Measurements from ENCODE around the gene PLXNA4. TPM values are rescaled to one million over a fixed set of nuclear protein-coding genes. Genes with fewer than 3 reads are reported as not detected.

Gene PLXNA4
- total and polyA plus RNA-seq, 4 donors: 0.63 to 4.6 (median 2.1) TPM

- WGBS, 2 donors: 82 to 93% methylated on average over 5 of the region's 5 CpGs
- H3K27me3 ChIP-seq (ENCODE audit: control insufficient read depth in 3 of 3, insufficient read depth in 3 of 3, low read length in 2 of 3): no peaks in the 10 kb centered on the region
- H3K4me3 ChIP-seq: no peak overlapping the region
- no peaks in the 10 kb centered on the region for H3K9me3 ChIP-seq (ENCODE audit: control insufficient read depth in 4 of 4, insufficient read depth in 3 of 4, low read length in 3 of 4)
- H3K9ac ChIP-seq (ENCODE audit: insufficient read depth in 1 of 2, low read length in 2 of 2): no peak overlapping the region
- no peaks in the 10 kb centered on the region for H3K36me3 ChIP-seq (ENCODE audit: control insufficient read depth in 4 of 4, insufficient read depth in 4 of 4, low read length in 4 of 4)
- no peak for TF ChIP-seq CTCF (IDR thresholded peaks at IDR 0.05; ENCODE audit: control extremely low read depth, extremely low read depth)
- H3K27ac ChIP-seq (ENCODE audit: low read depth in 1 of 2, low read length in 1 of 2): no peak overlapping the region
- ATAC-seq (ENCODE audit: insufficient read depth, low FRiP score) (no peak), DNase-seq (peak in 1 of 3 donors; percentile 35)
- H3K4me1 ChIP-seq (ENCODE audit: control insufficient read depth in 5 of 5, insufficient read depth in 5 of 5, low read length in 5 of 5): peaks cover 0 to 19% (median 5%) of the 10 kb centered on the region in 5 donors
Observed at GRCh38 chr7:132345030-132345429, 231.2 kb downstream of the PLXNA4 start.

- peaks cover 0 to 19% (median 5%) of the 10 kb centered on the region in 5 donors for H3K4me1 ChIP-seq (ENCODE audit: control insufficient read depth in 5 of 5, insufficient read depth in 5 of 5, low read length in 5 of 5)
- DNase-seq (peak in 2 of 3 donors; percentile 48 to 77), ATAC-seq (ENCODE audit: insufficient read depth, low FRiP score) (no peak)
- TF ChIP-seq CTCF (IDR thresholded peaks at IDR 0.05; ENCODE audit: control extremely low read depth, extremely low read depth): no peak
- 72 to 90% methylated on average over 1 of the region's 1 CpG for WGBS, 2 donors
- H3K9ac ChIP-seq (ENCODE audit: insufficient read depth in 1 of 2, low read length in 2 of 2): no peak overlapping the region
- no peaks in the 10 kb centered on the region for H3K36me3 ChIP-seq (ENCODE audit: control insufficient read depth in 4 of 4, insufficient read depth in 4 of 4, low read length in 4 of 4)
- no peak overlapping the region for H3K27ac ChIP-seq (ENCODE audit: low read depth in 1 of 2, low read length in 1 of 2)
- H3K27me3 ChIP-seq (ENCODE audit: control insufficient read depth in 3 of 3, insufficient read depth in 3 of 3, low read length in 2 of 3): no peaks in the 10 kb centered on the region
- H3K9me3 ChIP-seq (ENCODE audit: control insufficient read depth in 4 of 4, insufficient read depth in 3 of 4, low read length in 3 of 4): no peaks in the 10 kb centered on the region
- H3K4me3 ChIP-seq: no peak overlapping the region
Observed at GRCh38 chr7:132343199-132343598, 233.1 kb downstream of the PLXNA4 start.

GRCh38 chr7:132337450-132338080, 238.7 kb downstream of the PLXNA4 start:
- no peak for TF ChIP-seq CTCF (IDR thresholded peaks at IDR 0.05; ENCODE audit: control extremely low read depth, extremely low read depth)
- Histone ChIP-seq H3K27ac (ENCODE audit: low read depth in 1 of 2, low read length in 1 of 2) (no peak overlapping the region), H3K27me3 (ENCODE audit: control insufficient read depth in 3 of 3, insufficient read depth in 3 of 3, low read length in 2 of 3) (peaks cover 0 to 5% (median 0%) of the 10 kb centered on the region in 3 donors), H3K9me3 (ENCODE audit: control insufficient read depth in 4 of 4, insufficient read depth in 3 of 4, low read length in 3 of 4) (no peaks in the 10 kb centered on the region), H3K9ac (ENCODE audit: insufficient read depth in 1 of 2, low read length in 2 of 2) (no peak overlapping the region), H3K4me3 (no peak overlapping the region), H3K4me1 (ENCODE audit: control insufficient read depth in 5 of 5, insufficient read depth in 5 of 5, low read length in 5 of 5) (no peaks in the 10 kb centered on the region), H3K36me3 (ENCODE audit: control insufficient read depth in 4 of 4, insufficient read depth in 4 of 4, low read length in 4 of 4) (no peaks in the 10 kb centered on the region)
- ATAC-seq (ENCODE audit: insufficient read depth, low FRiP score) (no peak), DNase-seq (no peak)
- WGBS, 2 donors: 81 to 90% methylated on average over 4 of the region's 4 CpGs

- no peaks in the 10 kb centered on the region for H3K36me3 ChIP-seq (ENCODE audit: control insufficient read depth in 4 of 4, insufficient read depth in 4 of 4, low read length in 4 of 4)
- H3K27me3 ChIP-seq (ENCODE audit: control insufficient read depth in 3 of 3, insufficient read depth in 3 of 3, low read length in 2 of 3): peaks cover 0 to 5% (median 0%) of the 10 kb centered on the region in 3 donors
- no peak overlapping the region for H3K9ac ChIP-seq (ENCODE audit: insufficient read depth in 1 of 2, low read length in 2 of 2)
- DNase-seq: no peak
- WGBS, 2 donors: 74 to 84% methylated on average over 5 of the region's 5 CpGs
- H3K4me1 ChIP-seq (ENCODE audit: control insufficient read depth in 5 of 5, insufficient read depth in 5 of 5, low read length in 5 of 5): no peaks in the 10 kb centered on the region
- no peak for ATAC-seq (ENCODE audit: insufficient read depth, low FRiP score)
- H3K9me3 ChIP-seq (ENCODE audit: control insufficient read depth in 4 of 4, insufficient read depth in 3 of 4, low read length in 3 of 4): no peaks in the 10 kb centered on the region
- no peak overlapping the region for H3K27ac ChIP-seq (ENCODE audit: low read depth in 1 of 2, low read length in 1 of 2)
- no peak overlapping the region for H3K4me3 ChIP-seq
- TF ChIP-seq CTCF (IDR thresholded peaks at IDR 0.05; ENCODE audit: control extremely low read depth, extremely low read depth): no peak
Observed at GRCh38 chr7:132336797-132337196, 239.5 kb downstream of the PLXNA4 start.
